ENCODE measurements around the gene DUOX1.
"Not testable (repeated sequence)": the region's sequence is repeated elsewhere in the genome, so short reads cannot be mapped to it uniquely, and the experiment has no call there.

The DUOX1 gene

GRCh38 chr15:45121706-45122417 is 7.9 kb upstream of the DUOX1 start:
- DNase-seq, result no peak

DNA sequence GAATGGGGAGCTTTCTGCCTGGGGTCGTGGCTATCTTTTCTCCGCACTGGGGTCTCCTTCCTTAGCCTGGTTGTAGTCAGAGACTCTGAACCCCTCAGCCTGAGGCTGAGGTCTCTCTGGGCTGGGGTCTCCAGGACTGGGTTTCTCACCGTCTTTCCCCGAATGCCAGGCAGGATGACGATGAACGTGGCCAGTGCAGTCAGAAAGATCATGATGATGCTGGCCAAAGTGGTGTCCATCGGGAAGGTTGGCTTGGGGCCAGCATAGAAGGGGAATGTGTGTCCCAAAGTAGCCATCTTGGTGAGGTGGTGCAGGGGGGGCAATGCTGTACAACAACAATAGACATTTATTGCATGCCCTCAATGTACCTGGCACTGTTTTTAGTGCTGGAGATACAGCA is 7.1 kb upstream of the DUOX1 start:
- DNase-seq, result no peak

- no peak for DNase-seq
Observed at GRCh38 chr15:45123397-45123796, 6.4 kb upstream of the DUOX1 start.

GRCh38 chr15:45126535-45127158 is 3.1 kb upstream of the DUOX1 start:
- DNase-seq, result peak; percentile 43

GRCh38 chr15:45128971-45129639 is 689 bp upstream of the DUOX1 start:
- no peak for DNase-seq

- no peak for DNase-seq
Observed at GRCh38 chr15:45130291-45131000, 652 bp downstream of the DUOX1 start.

GRCh38 chr15:45131510-45131909 is 1.7 kb downstream of the DUOX1 start:
- DNase-seq, result no peak

DNA sequence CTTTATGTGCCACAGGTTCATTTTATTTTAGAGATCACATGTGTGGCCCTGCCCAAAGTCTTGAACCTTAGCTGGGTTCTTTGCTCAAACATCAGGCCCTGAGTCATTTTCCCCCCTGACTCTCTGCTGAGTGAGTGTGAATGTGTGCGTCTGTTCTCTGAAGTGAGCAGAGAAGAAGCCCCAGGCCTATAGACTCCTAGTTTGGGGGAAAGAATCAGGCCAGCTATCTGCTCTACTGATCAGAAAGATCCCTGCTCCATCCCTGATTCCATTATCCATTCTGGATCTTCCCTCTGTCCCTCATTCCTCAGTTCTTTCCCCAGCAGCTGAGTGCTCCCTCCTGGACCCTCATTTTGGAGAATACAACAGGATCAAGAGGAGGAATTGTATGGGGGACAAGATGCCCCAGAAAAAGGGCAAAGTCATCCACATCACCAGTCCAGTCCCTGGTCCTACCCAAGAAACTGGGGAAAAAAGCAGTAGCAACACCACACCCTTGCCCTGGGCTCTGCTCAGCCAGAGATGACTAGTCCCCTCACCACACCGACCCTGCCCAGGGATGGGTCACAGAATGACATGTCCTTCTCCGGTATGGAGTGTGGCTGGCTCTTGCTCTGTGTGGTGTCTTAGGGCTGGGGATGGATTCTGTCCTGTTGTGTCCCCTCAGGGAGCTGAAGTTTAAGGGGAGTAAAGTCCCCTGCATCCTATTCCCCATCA is 3.2 kb downstream of the DUOX1 start:
- no peak for DNase-seq

- DNase-seq, result no peak
Observed at GRCh38 chr15:45133561-45133920, 3.7 kb downstream of the DUOX1 start.

GRCh38 chr15:45134046-45134445 is 4.3 kb downstream of the DUOX1 start:
- no peak for DNase-seq

DNA sequence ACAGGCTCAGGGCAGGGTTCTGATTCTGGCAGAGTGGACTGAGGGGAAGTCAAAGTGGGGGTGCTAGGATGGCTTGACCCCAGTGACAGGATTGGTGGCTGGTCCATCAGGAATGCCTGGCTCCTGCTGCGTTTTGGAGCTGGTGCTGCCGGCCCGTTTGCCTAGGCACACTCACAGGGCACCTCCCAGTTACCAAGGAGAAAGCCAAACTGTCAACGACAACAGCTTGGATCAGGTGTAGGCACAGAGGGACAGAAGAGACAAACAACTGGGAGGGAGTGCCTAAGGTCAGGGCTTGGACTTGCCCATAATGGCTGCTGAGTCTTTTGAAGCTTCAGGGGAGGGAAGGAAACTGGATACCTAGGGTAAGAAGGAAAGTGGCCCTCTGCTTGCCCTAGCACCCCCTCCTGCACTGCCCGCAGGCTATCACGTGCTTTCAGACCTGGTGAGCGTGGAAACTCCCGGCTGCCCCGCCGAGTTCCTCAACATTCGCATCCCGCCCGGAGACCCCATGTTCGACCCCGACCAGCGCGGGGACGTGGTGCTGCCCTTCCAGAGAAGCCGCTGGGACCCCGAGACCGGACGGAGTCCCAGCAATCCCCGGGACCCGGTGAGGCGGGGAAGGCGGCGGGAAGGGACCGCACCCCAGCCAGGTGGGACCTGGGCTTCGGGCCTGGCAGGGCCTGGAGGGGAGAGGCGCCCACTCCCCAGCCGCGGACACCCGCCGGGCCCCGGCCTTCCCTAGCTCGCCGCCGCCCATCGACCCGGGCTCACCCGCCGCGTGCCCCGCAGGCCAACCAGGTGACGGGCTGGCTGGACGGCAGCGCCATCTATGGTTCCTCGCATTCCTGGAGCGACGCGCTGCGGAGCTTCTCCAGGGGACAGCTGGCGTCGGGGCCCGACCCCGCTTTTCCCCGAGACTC is 5.1 kb downstream of the DUOX1 start:
- no peak for DNase-seq

DNA sequence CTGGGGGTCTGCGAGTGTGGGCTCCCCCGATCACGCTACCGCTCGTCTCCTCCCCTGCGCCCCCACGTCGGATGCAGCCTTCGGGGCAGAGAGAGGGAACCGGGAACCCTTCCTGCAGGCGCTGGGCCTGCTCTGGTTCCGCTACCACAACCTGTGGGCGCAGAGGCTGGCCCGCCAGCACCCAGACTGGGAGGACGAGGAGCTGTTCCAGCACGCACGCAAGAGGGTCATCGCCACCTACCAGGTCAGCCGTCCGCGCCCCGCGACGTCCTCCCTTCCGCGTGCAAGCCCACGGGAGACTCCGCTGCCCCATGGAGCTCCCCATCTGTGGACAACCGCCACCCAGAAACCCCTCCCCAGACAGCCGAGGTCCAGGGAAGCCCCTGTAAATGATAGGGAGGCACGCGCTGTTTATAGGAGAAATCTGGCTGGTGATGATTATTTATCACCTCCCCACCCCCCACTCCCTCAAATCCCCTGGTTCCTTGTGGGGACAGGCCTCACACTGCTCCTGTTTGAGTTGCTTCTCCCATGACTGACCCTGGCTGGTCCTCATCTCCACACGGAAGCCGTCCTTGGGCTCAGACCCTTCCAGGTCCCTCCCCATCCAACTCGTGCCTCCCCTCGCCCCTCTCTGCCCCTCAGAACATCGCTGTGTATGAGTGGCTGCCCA is 6.0 kb downstream of the DUOX1 start:
- DNase-seq, result not testable (repeated sequence)

- DNase-seq, result no peak
Observed at GRCh38 chr15:45136378-45136764, 6.6 kb downstream of the DUOX1 start.

- DNase-seq, result no peak
Observed at GRCh38 chr15:45137703-45138102, 7.9 kb downstream of the DUOX1 start.

- no peak for DNase-seq
Observed at GRCh38 chr15:45138814-45139765, 9.3 kb downstream of the DUOX1 start.

GRCh38 chr15:45139770-45140169 is 10.0 kb downstream of the DUOX1 start:
- no peak for DNase-seq

DNA sequence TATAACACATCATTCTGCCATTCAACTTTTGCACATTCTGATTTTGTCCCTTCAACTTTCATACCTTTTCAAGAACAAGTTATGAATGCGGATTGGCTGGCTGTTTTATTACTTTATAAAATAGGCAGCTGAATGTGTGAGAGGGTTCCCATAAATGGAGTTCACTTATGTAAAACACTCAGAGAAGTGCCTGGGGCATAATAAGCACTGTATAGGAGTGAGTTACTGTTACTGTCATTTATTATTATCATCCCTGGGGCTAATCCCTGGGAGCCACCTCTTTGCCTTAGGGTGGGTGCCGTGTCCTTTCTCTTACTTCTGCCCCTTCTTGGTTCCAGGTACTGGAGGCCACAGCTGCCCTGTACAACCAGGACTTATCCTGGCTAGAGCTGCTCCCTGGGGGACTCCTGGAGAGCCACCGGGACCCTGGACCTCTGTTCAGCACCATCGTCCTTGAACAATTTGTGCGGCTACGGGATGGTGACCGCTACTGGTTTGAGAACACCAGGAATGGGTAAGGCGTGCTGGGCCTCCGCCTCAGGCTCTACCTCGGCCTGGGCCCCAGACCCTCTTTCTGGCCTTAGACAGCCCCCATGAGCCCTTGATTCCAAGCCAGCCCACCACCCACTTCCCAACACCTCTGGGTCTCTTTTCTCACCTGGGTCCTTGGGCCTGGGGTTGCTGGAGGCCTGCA is 10.9 kb downstream of the DUOX1 start:
- no peak for DNase-seq

- DNase-seq, result no peak
Observed at GRCh38 chr15:45141386-45141785, 11.6 kb downstream of the DUOX1 start.

DNA sequence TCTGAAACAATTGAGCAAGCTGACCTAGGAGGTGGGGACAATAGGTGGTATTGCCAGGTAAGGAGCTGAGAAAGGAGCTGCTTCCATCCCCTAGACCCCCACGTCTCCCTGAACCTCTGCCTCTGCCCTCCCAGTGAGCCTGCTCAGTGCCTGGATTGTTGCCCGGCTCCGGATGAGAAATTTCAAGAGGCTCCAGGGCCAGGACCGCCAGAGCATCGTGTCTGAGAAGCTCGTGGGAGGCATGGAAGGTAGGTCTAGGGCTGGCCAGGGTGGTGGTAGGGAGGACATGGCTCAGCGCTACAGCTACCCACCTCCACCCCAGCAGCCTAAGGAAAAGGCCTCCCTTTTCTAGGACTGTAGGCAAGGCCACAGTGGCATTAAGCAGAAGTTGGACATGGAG is 13.3 kb downstream of the DUOX1 start:
- DNase-seq, result no peak

All from activated CD4-positive, alpha-beta T cell treated with anti-CD3 and anti-CD28 coated beads, Interleukin-10, Interleukin-2, amounts not matched to agents 100 ng/mL and 50 ng/mL, durations not matched to agents 16 hours and 8 hours (primary cell).